NCI-H1694 (cell line): ENCODE measurements around the gene HSD17B12.

Source experiments
- DNase-seq: peaks from one replicate; lab custom pipeline; 2025; lab: John Stamatoyannopoulos, UW

HSD17B12 gene

DNA sequence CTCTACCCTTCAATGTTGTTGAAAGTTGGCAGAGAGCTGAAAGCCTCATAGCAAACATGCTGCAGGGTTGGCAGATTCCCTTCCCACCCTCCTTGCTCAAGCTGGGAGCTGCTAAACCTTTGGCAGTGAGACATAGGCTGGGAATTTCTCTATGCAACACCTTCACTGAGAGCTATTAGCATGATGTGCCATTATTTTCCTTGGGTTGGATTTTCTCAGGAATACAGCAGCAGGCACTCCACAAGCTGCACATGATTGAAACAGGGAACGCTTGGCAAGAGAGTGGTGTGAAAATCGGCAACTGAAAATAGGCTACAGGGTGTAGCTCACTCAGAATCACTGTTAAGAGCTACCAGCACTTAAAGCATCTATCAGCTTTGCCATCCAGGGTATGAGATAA lies 190.5 kb downstream of the HSD17B12 start:
- DNase-seq: no peak

DNA sequence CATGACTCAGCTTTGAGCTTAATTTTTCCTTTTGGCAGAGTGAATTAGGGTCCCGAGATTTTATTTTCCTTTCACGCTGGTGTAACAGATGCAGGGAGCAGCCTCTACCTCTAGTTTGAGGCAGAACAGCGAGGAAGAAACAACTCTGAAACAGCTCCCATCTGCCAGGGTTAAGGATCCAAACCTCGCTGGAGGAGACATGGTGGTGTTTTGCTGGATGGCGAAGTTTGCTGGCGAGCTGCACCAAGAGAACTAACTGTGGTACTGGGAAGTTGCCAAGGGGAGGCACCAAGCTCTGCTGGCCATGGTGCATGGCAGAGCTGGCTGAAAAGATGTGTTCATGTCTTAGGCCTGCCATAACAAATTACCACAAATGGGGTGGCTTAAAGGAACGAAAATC lies 192.5 kb downstream of the HSD17B12 start:
- no peak for DNase-seq

DNA sequence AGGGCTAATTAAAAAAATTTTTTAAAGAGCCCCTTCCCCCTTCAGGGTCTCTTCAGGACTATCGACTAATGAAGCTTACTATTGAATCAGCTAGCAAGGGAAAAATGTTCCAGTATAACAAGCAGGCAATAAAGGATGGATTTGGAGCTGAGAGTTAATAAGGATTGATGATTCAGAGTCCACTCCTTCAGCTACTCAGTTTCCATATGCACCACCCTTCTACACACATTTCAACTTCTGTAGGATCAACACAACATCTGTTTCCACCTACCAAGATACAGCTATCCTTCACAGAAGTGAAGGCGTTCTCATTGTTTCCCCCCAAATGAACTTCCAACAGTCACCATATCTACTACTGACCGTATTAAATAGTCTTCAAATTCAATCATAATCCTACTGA lies 193.5 kb downstream of the HSD17B12 start:
- DNase-seq: no peak

DNA sequence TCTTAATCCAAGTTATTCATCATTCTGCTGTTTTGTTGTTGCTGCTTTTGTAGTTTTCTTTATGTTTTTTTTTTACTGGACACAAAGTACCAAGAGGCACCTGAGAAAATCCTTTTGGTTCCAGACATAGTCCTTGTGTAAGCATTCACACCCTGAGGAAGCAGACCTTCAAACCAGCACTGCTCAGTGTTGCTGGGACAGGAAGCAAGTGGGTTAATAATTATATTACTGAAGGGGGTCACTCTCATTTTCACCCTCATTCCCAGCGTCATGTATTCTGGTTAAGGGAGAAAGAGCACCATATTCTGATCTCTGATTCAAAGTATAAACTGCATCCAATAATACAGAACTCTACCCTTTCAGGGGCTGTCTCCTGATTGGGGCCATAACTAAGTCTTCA lies 194.2 kb downstream of the HSD17B12 start:
- DNase-seq: no peak

DNA sequence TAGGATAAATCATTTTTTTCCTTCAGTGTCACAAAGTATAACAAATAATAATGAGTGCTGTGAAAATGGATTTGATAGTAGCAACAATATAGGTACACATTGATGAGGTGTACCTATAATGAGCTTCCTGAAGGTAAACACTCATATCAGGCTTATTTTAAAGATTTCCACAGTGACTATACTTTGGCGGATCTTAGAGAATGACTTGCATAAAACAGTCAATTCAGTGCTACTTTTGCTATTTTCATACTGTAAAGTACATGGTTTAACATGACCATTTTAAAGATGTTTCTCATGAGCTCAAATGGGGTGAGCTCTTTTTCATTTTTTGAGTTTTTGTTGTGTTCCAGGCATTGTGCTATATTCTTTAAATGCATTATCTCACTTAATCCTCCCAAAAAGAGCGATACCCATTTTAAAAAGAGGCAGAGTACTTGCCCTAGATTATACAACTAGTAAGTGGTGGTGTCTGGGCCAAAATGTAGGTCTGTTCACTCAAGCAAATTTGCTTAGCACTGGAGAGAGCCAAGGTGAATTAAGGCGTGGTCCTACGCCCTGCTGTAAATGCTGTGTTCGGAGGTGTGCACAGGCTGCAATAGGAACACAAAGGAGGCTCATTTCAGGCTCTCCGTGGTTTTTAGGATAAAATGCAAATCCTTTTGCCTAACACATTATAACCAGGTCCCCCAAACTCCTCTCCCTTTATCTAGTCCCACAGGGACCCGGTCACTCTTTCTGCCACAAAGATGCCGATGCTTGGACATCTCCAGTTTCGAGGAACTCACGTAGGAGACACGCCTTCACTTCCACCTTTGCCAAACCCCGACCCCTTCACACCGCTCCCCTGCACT lies 199.5 kb downstream of the HSD17B12 start:
- DNase-seq: no peak

DNA sequence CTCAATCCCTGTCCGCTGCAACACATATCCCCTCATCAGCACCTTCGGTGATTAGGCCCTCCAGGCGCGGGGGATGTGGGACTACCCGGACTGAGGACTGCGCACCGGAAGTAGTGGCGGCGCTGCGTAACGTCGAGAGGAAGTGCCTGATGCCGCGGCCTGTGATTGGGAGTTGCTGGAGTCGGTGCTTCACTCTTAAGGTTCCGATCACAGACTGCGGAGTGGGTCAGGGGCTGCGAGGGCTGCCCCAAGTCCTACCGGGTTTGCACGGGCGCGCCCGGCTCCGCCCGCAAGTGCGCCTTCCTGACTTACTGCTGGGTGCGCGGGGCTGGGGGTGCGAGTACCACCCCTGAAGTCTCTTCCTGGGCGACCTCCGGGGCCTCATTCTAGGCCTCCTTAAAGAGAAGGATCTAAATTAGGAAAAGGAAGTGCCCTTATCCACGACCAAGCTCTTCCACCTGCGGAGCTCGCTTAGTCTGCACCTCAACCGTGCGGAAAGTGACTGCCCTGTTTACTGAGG lies 200.2 kb downstream of the HSD17B12 start, which contains the start of gene ALKBH3:
ALKBH3 (plus strand) TSS at position 192 of the 520 bp plus-strand sequence. CDS start 1,822 bp downstream, outside the sequence.
- DNase-seq: peak; percentile 83

DNA sequence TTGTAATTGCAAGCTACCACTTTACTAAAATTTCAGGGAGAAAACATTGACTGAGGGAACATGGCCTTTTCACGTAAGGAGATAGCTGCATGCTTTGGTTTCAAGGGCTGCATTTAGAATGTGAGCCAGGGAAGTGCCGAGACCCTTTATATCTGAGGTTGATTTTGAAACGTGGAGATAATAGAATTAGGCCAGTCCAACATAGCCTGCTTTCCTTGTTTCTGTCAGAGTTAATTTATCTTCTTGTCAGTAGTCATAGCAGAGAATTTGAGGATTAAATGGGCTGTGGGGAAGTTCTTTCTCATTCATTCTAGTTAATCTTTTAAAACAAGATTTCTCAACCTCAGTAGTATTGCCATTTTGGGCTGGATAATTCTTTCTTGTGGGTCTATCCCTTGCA lies 212.3 kb downstream of the HSD17B12 start:
- no peak for DNase-seq

DNA sequence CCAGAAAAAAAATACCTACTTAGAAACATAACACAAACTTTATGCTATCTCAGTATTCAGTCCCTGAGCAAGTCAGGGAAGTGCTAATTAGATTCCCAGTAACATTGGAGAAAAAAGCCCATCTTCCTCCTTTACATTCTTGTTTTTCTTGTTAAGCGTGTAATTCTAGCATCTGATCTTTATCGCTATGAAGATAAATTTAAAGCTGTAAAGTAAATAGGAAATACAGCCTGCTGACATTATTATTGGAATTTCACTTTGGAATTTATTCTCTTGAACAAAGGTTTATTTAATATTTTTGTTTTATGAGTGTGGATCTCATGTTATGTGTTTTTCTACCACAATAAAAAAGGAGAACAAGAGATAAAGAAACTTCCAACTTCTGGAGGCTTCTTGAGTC lies 214.0 kb downstream of the HSD17B12 start:
- DNase-seq: no peak

DNA sequence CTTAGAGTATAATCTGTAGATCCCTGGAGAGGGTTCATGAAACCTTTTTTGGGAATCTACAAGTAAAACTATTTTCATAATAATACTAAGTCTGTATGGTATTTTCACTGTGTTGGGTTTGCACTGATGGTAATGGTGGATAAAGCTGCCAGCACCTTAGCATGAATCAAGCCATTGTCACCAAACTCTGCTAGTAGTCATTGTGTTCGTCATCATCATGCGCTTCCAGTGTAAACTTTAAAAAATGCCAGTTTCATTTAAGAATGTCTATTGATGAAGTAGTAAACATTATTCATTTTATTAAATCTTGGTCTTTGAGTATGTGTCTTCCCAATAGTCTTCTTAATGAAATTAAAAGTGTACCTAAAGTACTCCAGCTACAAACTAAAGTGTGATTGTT lies 215.1 kb downstream of the HSD17B12 start:
- DNase-seq: no peak

DNA sequence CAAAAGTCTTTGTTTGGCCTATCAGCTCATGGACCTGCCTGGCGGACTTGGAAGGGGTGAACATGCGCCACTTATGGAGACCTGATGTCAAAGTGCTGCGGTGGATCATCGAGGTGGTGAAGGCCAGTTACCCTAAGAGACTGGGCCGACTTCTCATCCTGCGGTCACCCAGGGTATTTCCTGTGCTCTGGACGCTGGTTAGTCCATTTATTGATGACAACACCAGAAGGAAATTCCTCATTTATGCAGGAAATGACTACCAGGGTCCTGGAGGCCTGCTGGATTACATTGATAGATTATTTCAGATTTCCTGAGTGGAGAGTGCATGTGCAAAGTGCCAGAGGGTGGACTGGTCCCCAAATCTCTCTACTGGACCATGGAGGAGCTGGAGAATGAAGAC lies 218.0 kb downstream of the HSD17B12 start:
- no peak for DNase-seq

DNA sequence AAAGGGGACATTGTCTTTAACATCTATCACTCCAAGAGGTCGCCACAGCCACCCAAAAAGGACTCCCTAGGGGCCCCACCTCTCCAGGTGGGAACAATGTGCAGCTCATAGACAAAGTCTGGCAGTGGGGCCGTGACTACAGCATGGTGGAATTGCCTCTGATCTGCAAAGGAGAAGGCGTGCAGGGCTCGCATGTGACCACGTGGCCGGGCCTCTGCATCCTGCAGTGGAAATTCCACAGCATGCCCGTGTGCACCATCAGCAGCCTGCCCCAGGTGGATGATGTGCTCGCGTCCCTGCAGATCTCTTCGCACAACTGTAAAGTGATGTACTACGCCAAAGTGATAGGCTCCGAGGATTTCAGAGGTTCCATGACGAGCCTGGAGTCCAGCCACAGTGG lies 218.6 kb downstream of the HSD17B12 start:
- DNase-seq: no peak

DNA sequence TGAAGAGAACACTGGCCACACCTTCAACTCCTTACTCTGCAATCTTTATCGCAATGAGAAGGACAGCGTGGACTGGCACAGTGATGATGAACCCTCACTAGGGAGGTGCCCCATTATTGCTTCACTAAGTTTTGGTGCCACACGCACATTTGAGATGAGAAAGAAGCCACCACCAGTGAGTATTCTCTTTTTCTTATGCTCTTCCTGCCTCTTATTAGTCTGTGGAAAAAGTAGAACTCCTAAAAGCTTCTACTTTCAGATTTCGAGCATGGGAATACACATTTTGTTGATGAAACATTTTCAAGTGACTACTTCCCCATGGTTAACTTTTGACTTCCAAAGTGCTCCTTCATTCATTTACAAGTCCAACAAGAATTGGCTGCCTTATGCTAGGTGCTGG lies 221.0 kb downstream of the HSD17B12 start:
- DNase-seq: no peak

DNA sequence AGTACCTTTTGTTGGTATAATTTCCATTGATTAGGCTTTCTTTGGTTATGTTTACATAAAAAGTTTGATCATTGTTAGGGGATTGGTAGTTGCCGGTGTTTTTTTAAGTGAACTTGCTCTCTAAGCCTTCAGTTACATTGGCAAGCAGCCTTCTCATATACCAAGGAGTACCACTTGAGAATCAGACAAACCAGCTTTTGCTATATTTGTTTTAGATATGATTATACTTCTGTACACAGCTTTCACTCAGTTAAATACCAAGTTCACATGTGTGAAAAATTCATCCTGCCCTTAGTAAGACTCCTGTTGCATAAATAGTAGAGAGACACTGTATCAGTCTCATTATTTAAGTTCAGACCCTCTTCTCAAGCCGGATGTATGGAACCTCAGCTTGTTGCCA lies 222.5 kb downstream of the HSD17B12 start:
- DNase-seq: no peak

DNA sequence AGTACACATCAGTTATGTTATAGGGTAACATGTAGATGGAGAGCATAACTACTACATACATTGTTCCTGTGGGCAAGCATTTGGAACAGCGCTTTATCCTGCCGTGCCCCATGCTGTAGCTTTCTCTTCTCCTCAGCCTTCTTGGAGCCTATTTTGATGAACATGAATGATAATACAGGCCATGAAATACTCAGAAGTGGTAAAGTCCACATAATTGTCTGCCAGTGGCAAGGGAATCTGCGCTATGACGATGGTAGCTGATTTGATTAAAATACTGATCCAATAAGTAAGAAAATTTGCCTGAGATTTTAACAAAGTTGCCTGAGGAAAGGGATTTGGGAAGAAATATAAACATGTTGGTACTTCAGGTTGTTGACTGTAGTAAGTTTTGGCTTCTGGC lies 223.4 kb downstream of the HSD17B12 start:
- DNase-seq: no peak

DNA sequence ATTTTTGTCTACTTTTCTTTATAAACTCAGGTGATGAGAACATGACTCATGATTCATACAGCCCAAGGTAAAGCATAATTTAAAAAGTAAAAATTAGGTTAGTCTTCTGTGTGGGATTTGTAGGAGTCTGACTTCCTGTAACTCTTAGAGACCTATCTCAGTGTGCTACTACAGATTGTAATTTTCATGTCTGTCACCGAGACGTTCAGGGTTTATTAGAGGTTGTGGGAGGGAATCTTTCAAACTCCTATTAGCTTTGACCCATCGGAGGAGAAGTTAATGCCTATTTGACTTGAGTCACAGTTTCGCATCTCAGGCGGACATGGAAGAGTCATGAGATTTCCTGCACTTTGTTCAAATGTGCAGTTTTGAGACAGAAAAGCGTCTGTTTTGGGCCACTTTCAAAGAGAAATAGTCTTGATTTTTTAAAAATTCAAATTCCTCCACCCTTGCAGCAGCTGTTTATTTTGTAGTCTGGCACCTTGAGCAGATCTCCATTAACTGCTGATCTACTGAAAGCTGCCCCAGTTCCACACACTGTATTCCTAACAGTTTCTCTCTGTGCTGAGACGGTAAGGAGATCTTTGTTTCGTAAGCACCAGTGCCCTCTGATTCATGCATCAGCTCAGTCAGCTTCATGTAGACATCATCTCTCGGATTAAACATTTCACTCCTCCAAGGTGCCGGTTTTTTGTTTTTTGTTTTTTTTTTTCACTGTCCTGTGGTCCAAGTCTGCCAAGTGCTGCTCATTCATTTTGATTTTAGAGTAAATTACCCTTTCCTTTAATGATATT lies 224.4 kb downstream of the HSD17B12 start:
- DNase-seq: no peak

DNA sequence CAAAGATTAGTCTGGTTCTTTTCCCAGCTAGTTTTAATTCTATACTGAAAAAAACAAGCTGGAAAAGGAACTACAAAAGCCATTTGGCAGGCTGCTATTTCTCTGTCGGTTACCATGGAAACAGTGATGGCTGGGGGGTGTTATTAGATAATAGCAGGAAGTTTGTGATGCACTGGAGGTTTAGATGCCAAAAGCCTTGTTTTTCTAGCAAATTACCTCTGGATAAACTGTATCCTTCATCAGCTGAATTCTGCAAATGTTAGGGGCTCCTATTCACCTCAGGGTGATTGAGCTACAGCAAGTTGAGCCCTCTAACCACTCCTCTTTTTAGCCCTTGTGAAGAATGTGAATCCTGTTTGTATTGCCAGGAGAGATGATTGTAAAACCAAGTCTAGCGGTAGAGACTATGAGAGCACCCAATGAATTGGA lies 225.3 kb downstream of the HSD17B12 start:
- peak; percentile 38 for DNase-seq
